Lung (tissue), 12 donors: ENCODE results near the gene NR6A1. TPM values are rescaled to one million over a fixed set of nuclear protein-coding genes. Genes with fewer than 3 reads are reported as not detected.

Source experiments
- ATAC-seq: fragments of 200-7000 bp; cut with Tn5 transposase; one replicate; pipeline ENCODE4 v1.9.1; 2020; ENCODE audit warnings: moderate number of reproducible peaks; ENCODE audit not compliant: insufficient read depth, low FRiP score
- DNase-seq, 3 donors: peaks; one replicate each; pipeline ENCODE4 v3.0.0-alpha.2; 2013 to 2017
- H3K27ac ChIP-seq, 2 donors: one replicate each; pipeline ENCODE4 v1.5.1; 2013; ENCODE audit warnings: mild to moderate bottlenecking in 2 of 2, moderate library complexity in 2 of 2, control low read depth in 1 of 2, inconsistent platforms in 1 of 2, low read depth in 1 of 2, low read length in 1 of 2
- H3K27me3 ChIP-seq, 3 donors: one replicate each; pipeline ENCODE4 v1.5.1; 2013; ENCODE audit warnings: low read length in 2 of 3; ENCODE audit not compliant: control insufficient read depth in 3 of 3, insufficient read depth in 3 of 3
- H3K36me3 ChIP-seq, 4 donors: one replicate each; pipeline ENCODE4 v1.5.1; 2013; ENCODE audit warnings: low read length in 4 of 4, mild to moderate bottlenecking in 1 of 4, moderate library complexity in 1 of 4; ENCODE audit not compliant: control insufficient read depth in 4 of 4, insufficient read depth in 4 of 4
- H3K4me1 ChIP-seq, 5 donors: one replicate each; pipeline ENCODE4 v1.5.1; 2013; ENCODE audit warnings: low read length in 5 of 5, mild to moderate bottlenecking in 2 of 5, moderate library complexity in 1 of 5; ENCODE audit not compliant: control insufficient read depth in 5 of 5, insufficient read depth in 5 of 5
- H3K4me3 ChIP-seq: one replicate; pipeline ENCODE4 v1.5.1; 2013; ENCODE audit warnings: mild to moderate bottlenecking, control low read depth, moderate library complexity
- H3K9ac ChIP-seq, 2 donors: one replicate each; pipeline ENCODE4 v1.5.1; 2013; ENCODE audit warnings: low read length in 2 of 2, control low read depth in 1 of 2; ENCODE audit not compliant: insufficient read depth in 1 of 2
- H3K9me3 ChIP-seq, 4 donors: one replicate each; pipeline ENCODE4 v1.5.1; 2013; ENCODE audit warnings: low read length in 3 of 4, mild to moderate bottlenecking in 1 of 4, moderate library complexity in 1 of 4; ENCODE audit not compliant: control insufficient read depth in 4 of 4, insufficient read depth in 3 of 4
- WGBS, 2 donors: extraction: QIAGEN DNeasy Blood & Tissue Kit; methylation state at CpG; one replicate each; pipeline ENCODE4 v1.1.7; 2013; 5-methylcytosine and 5-hydroxymethylcytosine counted together
- polyA plus RNA-seq, 2 donors: library from polyadenylated mRNA; stranded (reverse); fragments of 200-250 nt; gene quantifications; one replicate each; pipeline ENCODE4 v1.2.1, GENCODE V29; 2013
- total RNA-seq, 2 donors: library from RNA; depleted of rRNA in 1 of 2; stranded (reverse); fragments of >200 nt in 1 of 2; gene quantifications; one replicate each; pipeline ENCODE4 v1.2.1, GENCODE V29; 2014 to 2021
- TF ChIP-seq, protein P1 (sequence below): IDR thresholded peaks from 2 replicates; pipeline ENCODE4 v1.5.1; 2012; ENCODE audit warnings: mild to moderate bottlenecking; ENCODE audit errors: control extremely low read depth, extremely low read depth
- donor health status: control.
- donor health status: control.
- donor health status: Bipolar disorder and iron deficiency.
- donor health status: healthy.
- donor health status: DM: yes; HTN: yes; CAD: no.

The NR6A1 gene
- total and polyA plus RNA-seq, 4 donors: 0.94 to 4.0 (median 2.4) TPM

DNA sequence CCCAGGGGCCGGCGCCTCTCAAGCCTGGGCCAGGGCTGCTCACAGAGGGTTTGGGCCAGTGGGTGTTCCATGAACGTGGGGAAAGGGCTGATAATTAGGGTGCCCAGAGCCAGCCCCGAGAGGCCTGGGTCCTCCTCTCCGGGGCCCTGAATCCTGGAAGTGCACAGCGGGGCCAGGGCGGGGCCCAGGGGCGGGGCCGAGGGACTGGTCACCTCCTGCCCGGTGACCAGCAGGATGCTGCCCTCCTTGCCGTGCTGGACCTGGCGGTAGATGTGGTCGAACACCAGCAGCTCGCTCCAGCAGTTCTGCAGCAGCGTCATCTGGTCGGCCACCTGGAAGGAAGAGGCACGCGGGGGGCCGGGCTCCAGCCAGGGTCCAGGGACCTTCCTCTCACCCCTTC is 278.3 kb downstream of the NR6A1 start:
- H3K27me3 ChIP-seq: peaks cover 5 to 21% (median 6%) of the 10 kb centered on the region in 3 donors
- DNase-seq: no peak

DNA sequence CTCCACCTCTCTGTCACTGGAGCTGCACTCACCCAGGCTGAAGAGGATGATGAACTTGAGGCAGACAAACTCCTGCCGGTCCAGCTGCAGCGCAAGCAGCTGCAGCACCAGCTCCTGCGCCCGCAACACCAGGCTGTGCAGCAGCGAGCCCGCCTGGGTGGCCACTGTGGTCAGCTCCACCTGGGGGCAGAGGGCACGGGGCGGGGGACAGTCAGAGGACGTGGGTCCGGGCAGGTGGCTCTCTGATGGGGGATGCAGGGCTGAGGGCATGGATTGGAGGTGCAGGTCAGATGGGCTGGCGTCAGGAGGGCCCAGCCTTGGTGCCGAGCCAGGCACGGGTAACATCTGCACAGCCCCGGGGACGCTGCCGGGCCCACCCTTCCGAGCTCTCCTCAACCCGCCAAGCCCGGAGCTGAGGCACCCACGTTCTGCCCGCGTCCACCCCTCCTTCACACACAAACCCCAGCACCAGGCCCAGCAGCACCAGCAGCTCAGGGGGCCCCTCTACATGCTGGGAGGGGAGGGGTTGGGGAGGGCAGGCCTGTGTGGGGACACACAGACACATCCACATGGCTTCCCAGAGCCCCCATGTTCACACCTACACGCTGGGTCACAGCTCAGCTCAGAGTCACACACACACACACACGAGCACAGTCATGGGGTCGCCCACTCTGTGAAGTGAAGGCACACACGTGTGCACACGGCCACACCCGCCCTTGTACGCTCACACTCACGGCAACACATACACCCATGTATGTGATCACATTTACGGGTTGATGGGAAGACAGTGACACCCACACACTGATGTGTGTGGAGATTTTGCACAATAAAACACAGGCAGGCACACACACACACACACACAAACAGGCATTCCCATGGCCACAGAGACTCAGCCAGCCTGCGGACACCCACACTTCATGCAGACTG is 279.8 kb downstream of the NR6A1 start:
- WGBS, 2 donors: 85 to 91% methylated on average over 28 to 32 of the region's 32 CpGs
- TF ChIP-seq, protein P1, sequence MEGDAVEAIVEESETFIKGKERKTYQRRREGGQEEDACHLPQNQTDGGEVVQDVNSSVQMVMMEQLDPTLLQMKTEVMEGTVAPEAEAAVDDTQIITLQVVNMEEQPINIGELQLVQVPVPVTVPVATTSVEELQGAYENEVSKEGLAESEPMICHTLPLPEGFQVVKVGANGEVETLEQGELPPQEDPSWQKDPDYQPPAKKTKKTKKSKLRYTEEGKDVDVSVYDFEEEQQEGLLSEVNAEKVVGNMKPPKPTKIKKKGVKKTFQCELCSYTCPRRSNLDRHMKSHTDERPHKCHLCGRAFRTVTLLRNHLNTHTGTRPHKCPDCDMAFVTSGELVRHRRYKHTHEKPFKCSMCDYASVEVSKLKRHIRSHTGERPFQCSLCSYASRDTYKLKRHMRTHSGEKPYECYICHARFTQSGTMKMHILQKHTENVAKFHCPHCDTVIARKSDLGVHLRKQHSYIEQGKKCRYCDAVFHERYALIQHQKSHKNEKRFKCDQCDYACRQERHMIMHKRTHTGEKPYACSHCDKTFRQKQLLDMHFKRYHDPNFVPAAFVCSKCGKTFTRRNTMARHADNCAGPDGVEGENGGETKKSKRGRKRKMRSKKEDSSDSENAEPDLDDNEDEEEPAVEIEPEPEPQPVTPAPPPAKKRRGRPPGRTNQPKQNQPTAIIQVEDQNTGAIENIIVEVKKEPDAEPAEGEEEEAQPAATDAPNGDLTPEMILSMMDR: no peak

More for the DNA sequence above, 278.3 kb downstream of the NR6A1 start:
- Histone ChIP-seq H3K36me3 (no peaks in the 10 kb centered on the region), H3K4me1 (no peaks in the 10 kb centered on the region), H3K9me3 (no peaks in the 10 kb centered on the region), H3K9ac (no peak overlapping the region), H3K4me3 (no peak overlapping the region), H3K27ac (no peak overlapping the region)
- ATAC-seq: no peak
- TF ChIP-seq, protein P1: no peak
- 78 to 89% methylated on average over 19 of the region's 19 CpGs for WGBS, 2 donors

DNA sequence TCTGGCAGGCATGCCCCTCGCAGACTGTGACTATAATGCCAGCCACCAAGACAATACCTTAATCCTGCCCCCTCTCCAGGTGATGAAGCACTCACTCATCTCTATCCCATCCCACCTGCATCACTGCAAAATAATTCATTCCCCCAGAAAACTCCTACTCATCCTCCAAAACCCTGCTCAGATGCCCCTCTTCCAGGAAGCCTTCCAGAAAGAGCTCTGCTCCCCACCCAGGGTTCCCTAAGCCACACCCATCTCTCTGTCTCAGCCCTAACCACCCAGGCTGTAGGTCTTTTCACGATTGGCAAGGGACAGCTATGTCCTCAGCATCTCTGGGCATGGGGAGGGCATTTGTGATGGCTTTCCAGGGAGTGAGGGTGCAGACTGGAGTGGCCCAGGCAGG is 281.1 kb downstream of the NR6A1 start:
- H3K27me3 ChIP-seq: peaks cover 5 to 42% (median 15%) of the 10 kb centered on the region in 3 donors
- WGBS, 2 donors: 82 to 90% methylated on average over 2 of the region's 2 CpGs

More for the DNA sequence above, 279.8 kb downstream of the NR6A1 start:
- no peaks in the 10 kb centered on the region for H3K9me3 ChIP-seq
- ATAC-seq (no peak), DNase-seq (no peak)
- H3K9ac ChIP-seq: no peak overlapping the region
- H3K4me3 ChIP-seq: no peak overlapping the region
- peaks cover 0 to 6% (median 0%) of the 10 kb centered on the region in 5 donors for H3K4me1 ChIP-seq
- no peak overlapping the region for H3K27ac ChIP-seq
- H3K27me3 ChIP-seq: peaks cover 5 to 32% (median 15%) of the 10 kb centered on the region in 3 donors
- no peaks in the 10 kb centered on the region for H3K36me3 ChIP-seq

More for the DNA sequence above, 281.1 kb downstream of the NR6A1 start:
- Histone ChIP-seq H3K4me1 (peaks cover 0 to 6% (median 0%) of the 10 kb centered on the region in 5 donors), H3K9me3 (no peaks in the 10 kb centered on the region), H3K27ac (no peak overlapping the region), H3K9ac (no peak overlapping the region), H3K4me3 (no peak overlapping the region), H3K36me3 (no peaks in the 10 kb centered on the region)
- TF ChIP-seq, protein P1: no peak
- DNase-seq (no peak), ATAC-seq (no peak)
